Measurements from ENCODE around the gene TMED6.
"Not testable (repeated sequence)": the region's sequence is repeated elsewhere in the genome, so short reads cannot be mapped to it uniquely, and the experiment has no call there.

Gene TMED6

DNA sequence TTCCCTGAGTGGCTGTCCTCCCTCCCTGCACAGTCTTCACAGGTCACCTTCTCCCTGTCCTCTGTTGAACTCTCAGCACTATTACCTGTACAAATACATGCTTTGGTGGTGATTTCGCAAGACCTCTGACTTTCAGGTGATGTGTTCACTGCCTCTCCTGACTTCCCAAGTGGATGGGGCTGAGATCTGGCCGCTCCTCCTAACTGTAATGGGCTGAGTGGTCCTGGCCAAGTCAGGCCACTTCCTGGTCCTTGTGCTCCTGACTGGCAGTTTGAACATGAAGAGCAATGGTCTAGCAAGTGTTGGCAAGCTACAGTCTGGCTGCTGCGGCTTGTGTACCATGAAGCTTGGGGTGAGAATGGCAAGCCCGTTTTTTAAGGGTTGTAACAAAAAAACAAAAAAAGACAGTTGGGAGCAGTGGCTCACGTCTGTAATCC, 11.7 kb upstream of the TMED6 start:
- peaks cover 62% of the 10 kb centered on the region for H3K36me3 ChIP-seq (ENCODE audit: insufficient read depth, insufficient read length, low read length)
- no peaks in the 10 kb centered on the region for H3K27me3 ChIP-seq (ENCODE audit: insufficient read depth, insufficient read length)
- peaks cover 3% of the 10 kb centered on the region for H3K4me1 ChIP-seq (ENCODE audit: insufficient read depth, insufficient read length)
- no peak for DNase-seq (ENCODE audit: low read depth, low spot score)
- no peak overlapping the region for H3K9ac ChIP-seq (ENCODE audit: insufficient read length, low read depth)
- no peak for TF ChIP-seq YY1 (IDR thresholded peaks at IDR 0.05; ENCODE audit: insufficient read depth, insufficient read length)
- no peak for TF ChIP-seq SUZ12 (IDR thresholded peaks at IDR 0.05; ENCODE audit: extremely low read depth, insufficient read depth, insufficient read length)
- no peak for TF ChIP-seq ZNF274 (IDR thresholded peaks at IDR 0.05; ENCODE audit: low read depth, low read length)
- no peaks in the 10 kb centered on the region for H3K9me3 ChIP-seq (ENCODE audit: insufficient read depth, low read length)
- H3K4me3 ChIP-seq (ENCODE audit: insufficient read length, low read depth), result no peak overlapping the region

DNA sequence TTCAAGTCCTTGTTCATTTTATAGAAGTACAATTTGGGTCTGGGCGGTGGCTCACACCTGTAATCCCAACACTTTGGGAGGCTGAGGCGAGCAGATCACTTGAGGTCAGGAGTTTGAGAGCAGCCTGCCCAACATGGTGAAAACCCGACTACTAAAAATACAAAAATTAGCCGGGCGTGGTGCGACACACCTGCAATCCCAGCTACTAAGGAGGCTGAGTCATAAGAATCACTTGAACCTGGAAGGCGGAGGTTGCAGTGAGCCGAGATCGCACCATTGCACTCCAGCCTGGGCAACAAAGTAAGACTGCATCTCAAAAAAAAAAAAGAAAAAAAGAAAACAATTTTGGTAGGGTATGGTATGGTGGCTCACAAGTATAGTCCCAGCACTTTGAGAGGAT, 8.5 kb upstream of the TMED6 start:
- H3K4me3 ChIP-seq (ENCODE audit: insufficient read length, low read depth); DNase-seq (ENCODE audit: low read depth, low spot score); H3K9me3 ChIP-seq (ENCODE audit: insufficient read depth, low read length); H3K4me1 ChIP-seq (ENCODE audit: insufficient read depth, insufficient read length); H3K9ac ChIP-seq (ENCODE audit: insufficient read length, low read depth); H3K27me3 ChIP-seq (ENCODE audit: insufficient read depth, insufficient read length): not testable (repeated sequence)
- H3K36me3 ChIP-seq (ENCODE audit: insufficient read depth, insufficient read length, low read length), result peaks cover 46% of the 10 kb centered on the region

DNA sequence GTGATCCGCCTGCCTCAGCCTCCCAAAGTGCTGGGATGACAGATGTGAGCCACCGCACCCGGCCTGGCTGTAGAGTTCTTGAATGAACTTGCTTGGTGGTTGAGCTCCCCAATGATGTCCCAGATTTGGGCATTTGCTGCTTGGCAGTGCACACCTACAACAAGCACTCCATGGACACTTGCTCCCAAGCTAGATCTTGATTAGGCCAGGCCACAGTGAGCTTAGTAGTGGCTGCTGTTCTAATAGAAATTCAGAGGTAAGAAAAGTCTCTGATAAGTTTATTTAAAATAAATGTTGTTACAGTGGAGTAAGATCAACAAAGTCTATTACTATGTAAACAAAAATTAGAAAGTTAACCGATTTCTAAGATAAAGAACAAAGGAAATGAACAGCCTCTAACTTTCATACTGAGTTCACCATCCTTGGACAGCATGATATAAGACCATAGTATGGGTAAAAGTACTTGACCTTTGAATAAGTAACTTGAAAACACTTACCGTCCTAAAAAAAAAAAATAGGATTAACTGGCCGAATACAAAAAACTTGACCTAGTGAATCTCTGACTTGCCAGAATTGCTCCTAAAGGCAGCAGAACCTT, 951 bp downstream of the TMED6 start:
- Histone ChIP-seq H3K27me3 (ENCODE audit: insufficient read depth, insufficient read length) (no peaks in the 10 kb centered on the region), H3K9ac (ENCODE audit: insufficient read length, low read depth) (no peak overlapping the region), H3K9me3 (ENCODE audit: insufficient read depth, low read length) (no peaks in the 10 kb centered on the region), H3K36me3 (ENCODE audit: insufficient read depth, insufficient read length, low read length) (peaks cover 32% of the 10 kb centered on the region), H3K4me3 (ENCODE audit: insufficient read length, low read depth) (no peak overlapping the region), H3K4me1 (ENCODE audit: insufficient read depth, insufficient read length) (no peaks in the 10 kb centered on the region)
- no peak for DNase-seq (ENCODE audit: low read depth, low spot score)
- TF ChIP-seq YY1 (IDR thresholded peaks at IDR 0.05; ENCODE audit: insufficient read depth, insufficient read length) (no peak), ZNF274 (IDR thresholded peaks at IDR 0.05; ENCODE audit: low read depth, low read length) (no peak), SUZ12 (IDR thresholded peaks at IDR 0.05; ENCODE audit: extremely low read depth, insufficient read depth, insufficient read length) (no peak)

DNA sequence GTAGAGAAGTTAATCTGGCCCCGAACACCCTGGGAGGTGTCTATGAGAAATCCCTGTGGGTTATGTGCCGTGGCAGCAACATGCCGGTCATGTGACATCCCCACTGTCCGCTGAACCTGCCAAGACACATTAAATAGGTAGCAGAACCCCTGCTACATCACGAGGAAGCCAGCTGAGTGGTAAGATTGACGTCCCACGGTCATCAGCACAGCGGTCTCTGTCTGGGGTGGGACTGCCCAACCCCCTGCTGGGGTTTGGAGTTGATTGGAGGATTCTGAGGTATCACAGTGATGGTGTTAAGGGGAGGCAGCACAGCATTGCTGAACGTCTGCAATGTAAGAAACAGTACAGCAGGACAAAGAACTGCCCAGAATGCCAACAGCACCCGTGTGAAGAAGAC, 2.0 kb downstream of the TMED6 start:
- Histone ChIP-seq H3K4me3 (ENCODE audit: insufficient read length, low read depth) (no peak overlapping the region), H3K27me3 (ENCODE audit: insufficient read depth, insufficient read length) (no peaks in the 10 kb centered on the region), H3K36me3 (ENCODE audit: insufficient read depth, insufficient read length, low read length) (peaks cover 36% of the 10 kb centered on the region), H3K4me1 (ENCODE audit: insufficient read depth, insufficient read length) (no peaks in the 10 kb centered on the region), H3K9me3 (ENCODE audit: insufficient read depth, low read length) (no peaks in the 10 kb centered on the region), H3K9ac (ENCODE audit: insufficient read length, low read depth) (no peak overlapping the region)
- TF ChIP-seq SUZ12 (IDR thresholded peaks at IDR 0.05; ENCODE audit: extremely low read depth, insufficient read depth, insufficient read length) (no peak), ZNF274 (IDR thresholded peaks at IDR 0.05; ENCODE audit: low read depth, low read length) (no peak), YY1 (IDR thresholded peaks at IDR 0.05; ENCODE audit: insufficient read depth, insufficient read length) (no peak)
- DNase-seq (ENCODE audit: low read depth, low spot score), result no peak

DNA sequence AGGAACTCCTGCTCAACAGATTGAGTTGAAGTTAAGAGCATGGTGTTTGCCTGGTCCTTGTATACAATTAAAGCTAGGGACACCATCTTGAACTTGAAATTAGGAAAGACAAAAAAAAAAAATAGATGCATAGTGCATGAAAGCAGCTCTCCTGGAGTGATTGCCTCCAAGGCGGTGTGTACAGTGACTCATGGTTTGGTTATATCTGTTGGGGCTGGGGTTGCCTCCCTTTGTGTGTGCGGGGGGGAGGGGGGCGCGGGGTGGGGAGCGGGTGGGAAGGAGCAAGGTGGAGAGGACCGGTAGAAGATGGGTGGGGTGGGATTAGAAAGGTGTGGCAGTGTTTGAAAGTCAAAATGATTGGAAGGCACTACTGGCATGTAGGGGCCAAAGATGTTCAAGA, 3.4 kb downstream of the TMED6 start:
- Histone ChIP-seq H3K9ac (ENCODE audit: insufficient read length, low read depth) (no peak overlapping the region), H3K36me3 (ENCODE audit: insufficient read depth, insufficient read length, low read length) (peaks cover 44% of the 10 kb centered on the region), H3K4me3 (ENCODE audit: insufficient read length, low read depth) (no peak overlapping the region), H3K9me3 (ENCODE audit: insufficient read depth, low read length) (no peaks in the 10 kb centered on the region), H3K4me1 (ENCODE audit: insufficient read depth, insufficient read length) (no peaks in the 10 kb centered on the region), H3K27me3 (ENCODE audit: insufficient read depth, insufficient read length) (no peaks in the 10 kb centered on the region)
- TF ChIP-seq ZNF274 (IDR thresholded peaks at IDR 0.05; ENCODE audit: low read depth, low read length) (no peak), SUZ12 (IDR thresholded peaks at IDR 0.05; ENCODE audit: extremely low read depth, insufficient read depth, insufficient read length) (no peak), YY1 (IDR thresholded peaks at IDR 0.05; ENCODE audit: insufficient read depth, insufficient read length) (no peak)
- DNase-seq (ENCODE audit: low read depth, low spot score), result no peak

DNA sequence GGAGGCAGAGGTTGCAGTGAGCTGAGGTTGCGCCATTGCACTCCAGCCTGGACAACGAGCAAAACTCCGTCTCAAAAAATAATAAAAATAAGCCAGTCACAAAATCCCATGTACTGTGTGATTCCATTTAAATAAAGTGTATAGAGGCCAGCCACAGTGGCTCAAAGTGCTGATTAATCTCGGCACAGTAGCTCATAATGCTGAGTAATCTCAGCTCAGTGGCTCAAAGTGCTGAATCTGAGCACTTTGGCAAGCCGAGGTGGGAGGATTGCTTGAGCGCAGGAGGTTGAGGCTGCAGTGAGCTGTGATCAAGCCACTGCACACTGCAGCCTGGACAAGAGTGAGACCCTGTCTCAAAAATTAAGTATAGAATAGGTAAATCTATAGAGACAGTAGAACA, 4.9 kb downstream of the TMED6 start:
- TF ChIP-seq ZNF274 (IDR thresholded peaks at IDR 0.05; ENCODE audit: low read depth, low read length) (no peak), SUZ12 (IDR thresholded peaks at IDR 0.05; ENCODE audit: extremely low read depth, insufficient read depth, insufficient read length) (no peak), YY1 (IDR thresholded peaks at IDR 0.05; ENCODE audit: insufficient read depth, insufficient read length) (no peak)
- no peaks in the 10 kb centered on the region for H3K27me3 ChIP-seq (ENCODE audit: insufficient read depth, insufficient read length)
- no peak overlapping the region for H3K4me3 ChIP-seq (ENCODE audit: insufficient read length, low read depth)
- H3K4me1 ChIP-seq (ENCODE audit: insufficient read depth, insufficient read length), result no peaks in the 10 kb centered on the region
- no peak for DNase-seq (ENCODE audit: low read depth, low spot score)
- H3K36me3 ChIP-seq (ENCODE audit: insufficient read depth, insufficient read length, low read length), result peaks cover 51% of the 10 kb centered on the region
- H3K9ac ChIP-seq (ENCODE audit: insufficient read length, low read depth), result no peak overlapping the region
- H3K9me3 ChIP-seq (ENCODE audit: insufficient read depth, low read length), result no peaks in the 10 kb centered on the region

DNA sequence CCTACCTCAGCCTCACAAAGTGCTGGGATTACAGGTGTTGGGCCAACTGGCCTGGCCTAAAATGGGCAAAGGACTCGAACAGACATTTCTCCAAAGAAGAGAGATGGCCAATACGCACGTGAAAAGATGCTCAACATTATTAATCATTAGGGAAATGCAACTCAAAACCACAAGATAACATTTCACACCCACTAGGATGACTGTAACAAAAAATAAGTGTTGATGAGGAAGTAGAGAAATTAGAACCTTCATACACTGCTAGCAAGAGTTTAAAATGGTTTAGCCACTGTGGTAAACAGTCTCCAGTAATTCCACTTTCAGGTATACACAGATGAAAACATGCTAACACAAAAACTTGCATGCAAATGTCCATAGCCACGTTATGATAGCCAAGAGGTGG, 5.7 kb downstream of the TMED6 start:
- no peak for TF ChIP-seq YY1 (IDR thresholded peaks at IDR 0.05; ENCODE audit: insufficient read depth, insufficient read length)
- TF ChIP-seq SUZ12 (IDR thresholded peaks at IDR 0.05; ENCODE audit: extremely low read depth, insufficient read depth, insufficient read length), result no peak
- no peak for TF ChIP-seq ZNF274 (IDR thresholded peaks at IDR 0.05; ENCODE audit: low read depth, low read length)
- Histone ChIP-seq H3K4me1 (ENCODE audit: insufficient read depth, insufficient read length) (no peaks in the 10 kb centered on the region), H3K36me3 (ENCODE audit: insufficient read depth, insufficient read length, low read length) (peaks cover 51% of the 10 kb centered on the region), H3K9me3 (ENCODE audit: insufficient read depth, low read length) (no peaks in the 10 kb centered on the region), H3K9ac (ENCODE audit: insufficient read length, low read depth) (no peak overlapping the region), H3K4me3 (ENCODE audit: insufficient read length, low read depth) (no peak overlapping the region), H3K27me3 (ENCODE audit: insufficient read depth, insufficient read length) (no peaks in the 10 kb centered on the region)
- no peak for DNase-seq (ENCODE audit: low read depth, low spot score)

DNA sequence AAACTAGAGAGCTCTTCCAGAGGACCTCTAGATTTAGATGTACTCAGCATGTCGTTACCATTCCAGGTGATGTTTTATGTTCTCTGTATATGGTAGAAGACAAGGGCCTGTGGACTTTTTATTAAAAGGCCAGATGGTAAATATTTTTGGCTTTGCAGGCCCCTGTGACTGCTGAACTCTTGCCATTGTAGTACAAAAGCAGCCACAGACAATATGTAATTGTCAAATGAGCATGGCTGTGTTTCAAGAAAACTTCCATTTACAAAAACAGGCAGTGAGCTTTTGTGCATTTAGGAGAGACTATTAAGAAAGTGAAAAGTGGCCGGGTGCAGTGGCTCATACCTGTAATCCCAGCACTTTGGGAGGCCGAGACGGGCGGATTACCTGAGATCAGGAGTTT, 7.4 kb downstream of the TMED6 start:
- Histone ChIP-seq H3K9me3 (ENCODE audit: insufficient read depth, low read length) (no peaks in the 10 kb centered on the region), H3K27me3 (ENCODE audit: insufficient read depth, insufficient read length) (no peaks in the 10 kb centered on the region), H3K4me1 (ENCODE audit: insufficient read depth, insufficient read length) (no peaks in the 10 kb centered on the region), H3K36me3 (ENCODE audit: insufficient read depth, insufficient read length, low read length) (peaks cover 53% of the 10 kb centered on the region), H3K9ac (ENCODE audit: insufficient read length, low read depth) (no peak overlapping the region), H3K4me3 (ENCODE audit: insufficient read length, low read depth) (no peak overlapping the region)
- DNase-seq (ENCODE audit: low read depth, low spot score), result no peak
- TF ChIP-seq SUZ12 (IDR thresholded peaks at IDR 0.05; ENCODE audit: extremely low read depth, insufficient read depth, insufficient read length), result no peak
- no peak for TF ChIP-seq ZNF274 (IDR thresholded peaks at IDR 0.05; ENCODE audit: low read depth, low read length)
- TF ChIP-seq YY1 (IDR thresholded peaks at IDR 0.05; ENCODE audit: insufficient read depth, insufficient read length), result no peak
